ENCODE results near the gene COA8. TPM values are rescaled to one million over a fixed set of nuclear protein-coding genes. Genes with fewer than 3 reads are reported as not detected.
A peak's percentile ranks its signal among the peaks of the same experiment; 100 is the strongest.

Gene COA8
- total and polyA plus RNA-seq, 4 donors = 30.6 to 59.8 (median 39.5) TPM

DNA sequence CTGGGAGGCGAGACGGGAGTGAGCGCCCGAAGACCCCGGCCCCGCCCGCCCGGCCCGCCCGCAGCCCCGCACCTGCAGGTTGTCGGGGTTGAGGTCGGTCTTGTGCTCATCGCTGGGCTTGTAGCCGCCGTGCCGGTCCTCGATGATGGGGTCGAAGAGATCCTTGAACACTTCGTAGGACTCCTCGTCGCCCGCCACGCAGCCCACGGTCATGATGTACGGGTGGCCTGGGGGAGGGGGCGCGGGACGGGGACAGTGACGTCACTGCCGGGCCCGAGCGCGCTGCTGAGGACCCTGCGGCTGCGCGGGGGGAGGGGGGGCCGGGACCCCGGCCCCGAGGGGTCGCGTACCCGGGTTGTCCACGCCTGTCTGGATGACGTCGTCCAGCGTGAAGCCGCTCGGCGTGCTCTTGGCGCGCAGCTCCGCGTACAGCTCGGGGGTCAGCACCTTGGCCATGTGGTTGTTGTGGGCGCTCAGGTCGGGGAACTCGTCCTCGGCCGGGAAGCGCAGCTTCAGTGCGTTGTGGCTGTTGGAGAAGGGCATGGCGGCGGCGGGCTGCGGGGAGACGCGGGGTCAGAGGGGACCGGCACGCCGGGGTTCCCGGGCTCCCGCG is 40.7 kb upstream of the COA8 start:
- H3K4me1 ChIP-seq (ENCODE audit: control insufficient read depth in 5 of 5, insufficient read depth in 5 of 5, low read length in 5 of 5) = peaks cover 0 to 53% (median 26%) of the 10 kb centered on the region in 5 donors
- H3K27me3 ChIP-seq (ENCODE audit: control insufficient read depth in 3 of 3, insufficient read depth in 3 of 3, low read length in 2 of 3) = no peaks in the 10 kb centered on the region
- peak overlapping the region; percentile 46 for H3K4me3 ChIP-seq
- TF ChIP-seq, protein P1, sequence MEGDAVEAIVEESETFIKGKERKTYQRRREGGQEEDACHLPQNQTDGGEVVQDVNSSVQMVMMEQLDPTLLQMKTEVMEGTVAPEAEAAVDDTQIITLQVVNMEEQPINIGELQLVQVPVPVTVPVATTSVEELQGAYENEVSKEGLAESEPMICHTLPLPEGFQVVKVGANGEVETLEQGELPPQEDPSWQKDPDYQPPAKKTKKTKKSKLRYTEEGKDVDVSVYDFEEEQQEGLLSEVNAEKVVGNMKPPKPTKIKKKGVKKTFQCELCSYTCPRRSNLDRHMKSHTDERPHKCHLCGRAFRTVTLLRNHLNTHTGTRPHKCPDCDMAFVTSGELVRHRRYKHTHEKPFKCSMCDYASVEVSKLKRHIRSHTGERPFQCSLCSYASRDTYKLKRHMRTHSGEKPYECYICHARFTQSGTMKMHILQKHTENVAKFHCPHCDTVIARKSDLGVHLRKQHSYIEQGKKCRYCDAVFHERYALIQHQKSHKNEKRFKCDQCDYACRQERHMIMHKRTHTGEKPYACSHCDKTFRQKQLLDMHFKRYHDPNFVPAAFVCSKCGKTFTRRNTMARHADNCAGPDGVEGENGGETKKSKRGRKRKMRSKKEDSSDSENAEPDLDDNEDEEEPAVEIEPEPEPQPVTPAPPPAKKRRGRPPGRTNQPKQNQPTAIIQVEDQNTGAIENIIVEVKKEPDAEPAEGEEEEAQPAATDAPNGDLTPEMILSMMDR (IDR thresholded peaks at IDR 0.05; ENCODE audit: control extremely low read depth, extremely low read depth) = no peak
- H3K9ac ChIP-seq (ENCODE audit: insufficient read depth in 1 of 2, low read length in 2 of 2) = peak overlapping the region in 1 of 2 donors; percentile 46
- WGBS, 2 donors = 1% methylated on average over 51 to 74 of the region's 74 CpGs
- H3K27ac ChIP-seq (ENCODE audit: low read depth in 1 of 2, low read length in 1 of 2) = peak overlapping the region; percentile 71 to 75
- ATAC-seq (ENCODE audit: insufficient read depth, low FRiP score) (no peak), DNase-seq (peak in 1 of 3 donors; percentile 59)
- no peaks in the 10 kb centered on the region for H3K36me3 ChIP-seq (ENCODE audit: control insufficient read depth in 4 of 4, insufficient read depth in 4 of 4, low read length in 4 of 4)
- H3K9me3 ChIP-seq (ENCODE audit: control insufficient read depth in 4 of 4, insufficient read depth in 3 of 4, low read length in 3 of 4) = no peaks in the 10 kb centered on the region

DNA sequence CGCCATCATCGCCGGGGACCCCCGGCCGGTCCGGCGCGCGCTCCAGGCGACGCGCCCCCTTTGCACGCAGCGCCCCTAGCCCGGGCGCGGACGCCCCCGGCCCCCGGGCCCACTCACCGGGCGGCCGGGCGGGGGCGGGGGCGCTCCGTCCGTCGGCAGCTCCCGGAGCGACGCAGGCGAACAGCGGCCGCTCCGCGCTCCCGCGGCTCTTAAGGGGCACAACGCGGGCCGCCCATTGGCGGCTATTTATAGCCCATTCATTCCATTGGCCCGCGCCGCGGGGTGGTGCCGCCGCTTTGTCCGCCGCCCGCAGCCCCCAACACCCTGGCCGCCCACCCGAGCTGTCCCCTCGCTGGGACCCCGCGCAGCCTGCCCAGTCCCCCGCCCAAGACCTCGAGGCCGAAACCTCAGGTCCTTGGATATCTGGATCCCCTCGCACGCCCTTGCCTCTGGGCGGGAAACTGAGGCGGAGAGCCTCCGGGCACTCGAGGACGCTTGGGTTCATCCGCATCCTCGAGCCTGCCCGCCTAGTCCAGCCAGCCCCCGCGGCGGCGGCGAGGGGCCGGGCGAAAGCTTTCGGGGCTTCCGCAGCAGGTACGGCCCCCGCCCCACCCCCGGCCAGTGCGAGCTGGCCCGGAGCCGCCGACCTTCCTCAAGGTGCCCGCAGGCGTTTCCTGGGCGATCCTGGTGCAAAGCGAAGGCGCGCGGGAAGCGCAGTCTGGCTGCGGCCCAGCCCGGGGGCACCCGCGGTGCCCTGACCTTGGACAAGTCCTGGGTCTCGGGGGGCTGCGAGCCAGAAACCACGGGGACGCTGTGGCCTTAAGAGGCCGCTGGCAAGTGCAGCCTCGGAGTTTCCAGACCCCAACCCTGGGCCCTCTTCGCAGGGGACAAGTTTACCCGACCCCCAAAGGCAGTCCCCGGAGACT is 39.8 kb upstream of the COA8 start, which contains the start of gene CKB:
Gene CKB (minus strand): TSS at position 182 of the 926 bp plus-strand sequence. CDS start 337 bp downstream, outside the sequence.
- WGBS, 2 donors = 5 to 6% methylated on average over 86 to 107 of the region's 107 CpGs
- H3K4me1 ChIP-seq (ENCODE audit: control insufficient read depth in 5 of 5, insufficient read depth in 5 of 5, low read length in 5 of 5) = peaks cover 0 to 51% (median 30%) of the 10 kb centered on the region in 5 donors
- H3K9me3 ChIP-seq (ENCODE audit: control insufficient read depth in 4 of 4, insufficient read depth in 3 of 4, low read length in 3 of 4) = no peaks in the 10 kb centered on the region
- H3K9ac ChIP-seq (ENCODE audit: insufficient read depth in 1 of 2, low read length in 2 of 2) = peak within 1 kb of the TSS in 1 of 2 donors; percentile 46
- no peaks in the 10 kb centered on the region for H3K36me3 ChIP-seq (ENCODE audit: control insufficient read depth in 4 of 4, insufficient read depth in 4 of 4, low read length in 4 of 4)
- peak; percentile 64 to 76 (median 66) for DNase-seq
- TF ChIP-seq, protein P1 (IDR thresholded peaks at IDR 0.05; ENCODE audit: control extremely low read depth, extremely low read depth) = no peak
- H3K27ac ChIP-seq (ENCODE audit: low read depth in 1 of 2, low read length in 1 of 2) = peak within 1 kb of the TSS; percentile 71 to 75
- H3K4me3 ChIP-seq = peak within 1 kb of the TSS; percentile 46
- ATAC-seq (ENCODE audit: insufficient read depth, low FRiP score) = no peak
- no peaks in the 10 kb centered on the region for H3K27me3 ChIP-seq (ENCODE audit: control insufficient read depth in 3 of 3, insufficient read depth in 3 of 3, low read length in 2 of 3)

GRCh38 chr14:103523575-103523954 is 39.2 kb upstream of the COA8 start:
- Histone ChIP-seq H3K36me3 (ENCODE audit: control insufficient read depth in 4 of 4, insufficient read depth in 4 of 4, low read length in 4 of 4) (no peaks in the 10 kb centered on the region), H3K9ac (ENCODE audit: insufficient read depth in 1 of 2, low read length in 2 of 2) (no peak overlapping the region), H3K4me1 (ENCODE audit: control insufficient read depth in 5 of 5, insufficient read depth in 5 of 5, low read length in 5 of 5) (peaks cover 0 to 51% (median 24%) of the 10 kb centered on the region in 5 donors), H3K9me3 (ENCODE audit: control insufficient read depth in 4 of 4, insufficient read depth in 3 of 4, low read length in 3 of 4) (no peaks in the 10 kb centered on the region), H3K27me3 (ENCODE audit: control insufficient read depth in 3 of 3, insufficient read depth in 3 of 3, low read length in 2 of 3) (no peaks in the 10 kb centered on the region), H3K4me3 (no peak overlapping the region), H3K27ac (ENCODE audit: low read depth in 1 of 2, low read length in 1 of 2) (no peak overlapping the region)
- ATAC-seq (ENCODE audit: insufficient read depth, low FRiP score) (no peak), DNase-seq (no peak)
- WGBS, 2 donors = 59 to 62% methylated on average over 10 of the region's 10 CpGs
- TF ChIP-seq, protein P1 (IDR thresholded peaks at IDR 0.05; ENCODE audit: control extremely low read depth, extremely low read depth) = no peak

All from lung (tissue), 12 donors.